GM12874 (cell line): ENCODE results near the gene MAP1LC3B2.

Experiments
- CTCF ChIP-seq: IDR thresholded peaks from 2 replicates; pipeline ENCODE4 v1.5.1; 2011; ENCODE audit warnings: low read depth, mild to moderate bottlenecking, control low read depth, low read length, moderate library complexity; ENCODE audit not compliant: insufficient read depth

The MAP1LC3B2 gene

DNA sequence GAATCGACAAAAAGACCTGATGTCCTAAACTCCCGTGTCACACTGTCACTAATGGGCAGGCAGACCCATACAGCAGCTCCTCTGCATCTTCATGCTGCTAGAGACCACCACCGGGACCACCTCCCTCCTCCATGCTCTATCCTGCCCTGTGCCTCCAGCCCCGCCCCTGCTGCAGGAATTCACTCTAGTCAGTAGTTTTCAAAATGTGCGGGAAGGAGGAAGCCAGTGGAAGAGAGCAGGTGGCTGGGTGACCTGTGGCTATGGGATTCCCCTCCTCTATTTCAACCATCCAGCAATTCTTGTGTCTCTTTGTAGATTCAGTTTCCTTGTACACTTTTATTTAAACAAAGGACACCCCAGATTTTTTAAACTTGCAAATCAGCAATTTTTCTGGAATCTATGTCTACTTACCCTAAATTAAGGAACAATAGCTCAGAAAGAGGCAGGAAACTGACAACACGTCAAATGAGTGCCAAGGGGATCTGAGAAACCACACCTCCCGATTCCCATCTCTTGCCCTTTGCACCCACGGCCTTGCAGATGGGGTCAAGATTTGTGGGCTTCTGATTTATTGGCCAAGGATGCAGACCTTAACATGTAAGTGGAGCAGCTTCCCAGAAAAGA is 20.4 kb upstream of the MAP1LC3B2 start:
- no peak for TF ChIP-seq CTCF

DNA sequence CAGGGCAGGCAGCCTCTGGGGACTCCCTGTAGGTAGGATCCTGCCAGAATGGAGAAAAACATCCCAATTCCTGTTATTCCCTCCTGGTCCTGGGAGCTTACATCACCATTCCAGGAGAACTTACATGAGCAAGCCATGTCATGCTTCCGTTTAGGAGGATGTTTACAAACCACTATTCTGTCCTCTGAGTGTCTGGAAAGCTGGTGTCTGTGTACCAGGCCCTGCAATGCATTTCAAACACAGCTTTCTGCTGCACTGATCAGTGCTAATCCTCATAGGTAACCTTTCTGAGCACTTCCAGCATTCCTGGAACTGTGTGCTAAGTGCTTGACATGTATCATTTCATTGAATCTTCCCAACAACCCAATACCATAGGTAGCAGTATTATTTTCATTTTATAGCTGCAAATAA is 19.8 kb upstream of the MAP1LC3B2 start:
- no peak for TF ChIP-seq CTCF

- no peak for TF ChIP-seq CTCF
Measured at GRCh38 chr12:116539905-116540482, 19.2 kb upstream of the MAP1LC3B2 start.

DNA sequence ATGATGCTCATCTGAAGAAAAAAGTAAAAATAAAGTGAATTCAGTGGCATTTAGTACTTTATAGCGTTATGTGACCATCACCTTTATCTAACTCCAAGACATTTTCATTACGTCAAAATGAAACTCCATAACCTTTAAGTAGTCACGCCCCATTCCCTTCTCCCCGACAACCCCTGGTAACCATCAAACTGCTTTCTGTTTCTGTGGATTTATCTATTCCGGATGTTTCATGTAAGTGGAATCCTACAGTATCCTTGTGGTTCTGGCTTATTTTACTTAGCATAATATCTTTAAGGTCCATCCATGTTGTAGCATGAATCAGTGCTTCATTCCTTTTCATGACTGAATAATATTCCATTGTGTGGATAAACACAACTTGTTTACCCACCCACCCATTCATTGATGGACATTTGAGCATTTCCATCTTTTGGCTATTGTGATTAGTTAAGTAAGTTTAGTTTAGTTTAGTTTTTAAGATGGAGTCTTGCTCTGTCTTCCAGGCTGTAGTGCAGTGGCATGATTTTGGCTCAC is 18.5 kb upstream of the MAP1LC3B2 start:
- TF ChIP-seq CTCF, result no peak

DNA sequence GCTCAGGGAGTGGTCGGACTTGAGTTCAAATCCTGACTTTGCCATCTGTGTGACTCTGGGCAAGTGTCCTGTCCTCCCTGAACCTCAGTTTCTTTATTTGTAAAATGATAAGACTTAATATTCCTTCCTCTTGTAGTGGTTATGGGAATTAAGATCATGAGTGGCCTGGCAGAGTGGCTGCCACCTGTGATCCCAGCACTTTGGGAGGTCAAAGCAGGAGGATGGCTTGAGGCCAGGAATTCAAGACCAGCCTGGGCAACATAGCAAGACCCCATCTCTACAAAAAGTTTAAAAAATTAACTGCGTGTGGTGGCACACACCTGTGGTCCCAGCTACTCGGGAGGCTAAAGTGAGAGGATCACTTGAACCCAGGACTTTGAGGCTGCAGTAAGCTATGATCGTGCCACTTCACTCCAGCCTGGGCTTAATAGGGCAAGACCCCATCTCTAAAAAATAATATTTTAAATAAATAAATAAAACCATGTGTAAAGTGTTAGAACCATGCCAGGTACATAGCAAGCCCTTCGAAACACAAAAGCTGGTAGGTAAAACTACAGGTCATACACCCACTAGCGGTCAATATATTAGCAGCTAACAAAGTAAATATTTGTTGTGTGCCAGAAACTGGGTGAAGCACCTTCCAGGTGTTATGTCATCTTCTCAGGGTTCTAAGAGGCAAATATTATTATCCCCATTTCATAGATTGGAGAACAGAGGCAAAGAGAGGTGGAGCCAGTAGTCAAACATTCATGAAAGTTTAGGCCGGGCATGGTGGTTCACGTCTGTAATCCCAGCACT is 17.4 kb upstream of the MAP1LC3B2 start:
- TF ChIP-seq CTCF, result no peak

DNA sequence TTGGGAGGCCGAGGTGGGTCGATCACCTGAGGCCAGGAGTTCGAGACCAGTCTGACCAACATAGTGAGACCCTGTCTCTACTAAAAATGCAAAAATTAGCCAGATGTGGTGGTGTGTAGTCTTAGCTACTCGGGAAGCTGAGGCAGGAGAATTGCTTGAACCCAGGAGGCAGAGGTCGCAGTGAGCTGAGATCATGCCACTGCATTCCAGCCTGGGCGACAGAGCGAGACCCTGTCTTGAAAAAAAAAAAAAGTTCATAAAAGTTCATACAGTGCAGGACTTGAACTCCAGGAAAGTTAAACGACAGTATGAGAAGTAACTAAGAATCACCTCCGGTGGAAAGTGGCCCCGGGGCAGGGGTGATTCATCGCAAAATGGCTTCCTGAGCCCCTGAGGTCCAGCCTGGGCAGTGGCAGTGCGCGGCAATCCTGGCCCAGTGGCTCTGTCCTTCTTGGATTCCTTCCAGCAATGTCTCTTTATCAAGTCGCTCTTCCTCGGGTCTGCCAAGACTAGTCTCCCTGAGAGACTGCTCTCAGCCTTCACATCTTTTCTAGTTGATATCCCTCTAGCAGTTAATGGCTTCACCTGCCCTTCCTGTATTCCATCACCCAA is 16.7 kb upstream of the MAP1LC3B2 start:
- no peak for TF ChIP-seq CTCF

DNA sequence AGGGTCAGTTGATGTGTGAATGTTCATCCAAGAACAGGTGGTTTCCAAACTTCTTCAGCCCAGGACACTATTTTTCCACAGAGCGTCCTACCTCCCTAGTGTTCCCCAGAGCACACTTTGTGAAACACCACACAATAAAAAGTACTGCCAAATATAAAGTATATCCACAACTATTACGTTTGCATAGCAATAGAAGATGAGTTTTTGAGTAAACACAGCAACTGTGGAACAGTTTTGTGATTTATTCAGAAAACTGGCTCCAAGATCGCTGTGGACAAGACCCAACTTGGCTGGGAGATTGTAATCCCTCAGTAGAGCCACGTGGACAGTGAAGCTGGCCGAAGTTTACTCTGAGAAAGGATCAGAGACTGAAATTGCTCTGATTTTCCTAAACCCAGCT is 14.5 kb upstream of the MAP1LC3B2 start:
- TF ChIP-seq CTCF, result no peak
